Natural killer cell treated with Interleukin-12 subunit alpha and Interleukin-12 subunit beta and Interleukin-15 and Interleukin-18, amount 100 ng/mL, for 72 hours (primary cell): ENCODE results near the gene RBFOX2. TPM values are rescaled to one million over a fixed set of nuclear protein-coding genes. Genes with fewer than 3 reads are reported as not detected.

Experiments
- ATAC-seq, 2 donors: fragments of 150-1000 bp; cut with Tn5 transposase in 1 of 2; sonication (Bioruptor Pico), chemical (Tn5 transposase) in 1 of 2; 2 replicates each; pipeline ENCODE4 v1.10.0; 2021
- DNase-seq: peaks from one replicate; pipeline ENCODE4 v3.0.0; 2022; ENCODE audit warnings: low spot score
- H3K27ac Mint-ChIP-seq, 2 donors: 1 replicate in 1 of 2; 2 replicates in 1 of 2; pipeline ENCODE4 v1.8.0; 2022; ENCODE audit warnings: mixed read lengths in 2 of 2, mild to moderate bottlenecking in 1 of 2, moderate library complexity in 1 of 2
- H3K27me3 Mint-ChIP-seq, 2 donors: 1 replicate in 1 of 2; 2 replicates in 1 of 2; pipeline ENCODE4 v1.8.0; 2022; ENCODE audit warnings: mixed read lengths in 2 of 2
- H3K36me3 Mint-ChIP-seq: one replicate; pipeline ENCODE4 v1.8.0; 2022; ENCODE audit warnings: mixed read lengths
- H3K4me1 Mint-ChIP-seq, 2 donors: 1 replicate in 1 of 2; 2 replicates in 1 of 2; pipeline ENCODE4 v1.8.0; 2022; ENCODE audit warnings: low read depth in 2 of 2, mixed read lengths in 2 of 2, mild to moderate bottlenecking in 1 of 2
- H3K4me3 Mint-ChIP-seq: one replicate; pipeline ENCODE4 v1.8.0; 2022; ENCODE audit warnings: mixed read lengths
- H3K9me3 Mint-ChIP-seq: 2 replicates; pipeline ENCODE4 v1.8.0; 2022; ENCODE audit warnings: mixed read lengths
- total RNA-seq, 2 donors: library from RNA; stranded (reverse); gene quantifications; one replicate each; pipeline ENCODE4 v1.2.3, GENCODE V29; 2022

RBFOX2 gene
- total RNA-seq, 2 donors from 2014 or later: 0.71 to 1.8 TPM

- Mint-ChIP-seq H3K36me3 (no peaks in the 10 kb centered on the region), H3K27me3 (peaks cover 17 to 25% of the 10 kb centered on the region in 2 donors), H3K9me3 (no peaks in the 10 kb centered on the region), H3K4me3 (no peak overlapping the region), H3K4me1 (peaks cover 8 to 21% of the 10 kb centered on the region in 2 donors), H3K27ac (no peak overlapping the region)
- ATAC-seq (no peak), DNase-seq (no peak)
Measured at GRCh38 chr22:35896111-35896705, 132.4 kb downstream of the RBFOX2 start.

GRCh38 chr22:35894937-35895708 is 133.5 kb downstream of the RBFOX2 start:
- no peaks in the 10 kb centered on the region for H3K36me3 Mint-ChIP-seq
- ATAC-seq (peak in 1 of 2 donors; percentile 77), DNase-seq (no peak)
- peak overlapping the region in 1 of 2 donors; percentile 65 for H3K27ac Mint-ChIP-seq
- peaks cover 17 to 25% of the 10 kb centered on the region in 2 donors for H3K27me3 Mint-ChIP-seq
- no peaks in the 10 kb centered on the region for H3K9me3 Mint-ChIP-seq
- peaks cover 0 to 21% of the 10 kb centered on the region in 2 donors for H3K4me1 Mint-ChIP-seq
- peak overlapping the region; percentile 28 for H3K4me3 Mint-ChIP-seq

- Mint-ChIP-seq H3K27ac (peak overlapping the region in 1 of 2 donors; percentile 65), H3K4me3 (peak overlapping the region; percentile 28)
Measured at GRCh38 chr22:35894464-35894878, 134.2 kb downstream of the RBFOX2 start.

GRCh38 chr22:35893698-35894097 is 134.9 kb downstream of the RBFOX2 start:
- ATAC-seq (no peak), DNase-seq (no peak)
- Mint-ChIP-seq H3K36me3 (no peaks in the 10 kb centered on the region), H3K9me3 (no peaks in the 10 kb centered on the region), H3K27ac (no peak overlapping the region), H3K4me1 (peaks cover 0 to 21% of the 10 kb centered on the region in 2 donors), H3K4me3 (no peak overlapping the region), H3K27me3 (peaks cover 17 to 25% of the 10 kb centered on the region in 2 donors)

More at GRCh38 chr22:35894464-35894878, 134.2 kb downstream of the RBFOX2 start:
- Mint-ChIP-seq H3K9me3 (no peaks in the 10 kb centered on the region), H3K36me3 (no peaks in the 10 kb centered on the region), H3K27me3 (peaks cover 17 to 25% of the 10 kb centered on the region in 2 donors), H3K4me1 (peaks cover 0 to 21% of the 10 kb centered on the region in 2 donors)
- DNase-seq (no peak), ATAC-seq (peak; percentile 79 to 84)

- no peak overlapping the region for H3K4me3 Mint-ChIP-seq
Measured at GRCh38 chr22:35892192-35892591, 136.4 kb downstream of the RBFOX2 start.

GRCh38 chr22:35891442-35891841 is 137.2 kb downstream of the RBFOX2 start:
- Mint-ChIP-seq H3K27me3 (peaks cover 11 to 16% of the 10 kb centered on the region in 2 donors), H3K4me3 (no peak overlapping the region), H3K36me3 (no peaks in the 10 kb centered on the region), H3K9me3 (no peaks in the 10 kb centered on the region), H3K27ac (no peak overlapping the region), H3K4me1 (peaks cover 0 to 16% of the 10 kb centered on the region in 2 donors)
- no peak for DNase-seq
- ATAC-seq: no peak

More at GRCh38 chr22:35892192-35892591, 136.4 kb downstream of the RBFOX2 start:
- peaks cover 16 to 23% of the 10 kb centered on the region in 2 donors for H3K27me3 Mint-ChIP-seq
- no peak for DNase-seq
- H3K9me3 Mint-ChIP-seq: no peaks in the 10 kb centered on the region
- H3K36me3 Mint-ChIP-seq: no peaks in the 10 kb centered on the region
- peaks cover 0 to 21% of the 10 kb centered on the region in 2 donors for H3K4me1 Mint-ChIP-seq
- no peak overlapping the region for H3K27ac Mint-ChIP-seq
- no peak for ATAC-seq

- Mint-ChIP-seq H3K36me3 (no peaks in the 10 kb centered on the region), H3K9me3 (no peaks in the 10 kb centered on the region), H3K27ac (no peak overlapping the region), H3K4me1 (no peaks in the 10 kb centered on the region), H3K27me3 (peaks cover 0 to 6% of the 10 kb centered on the region in 2 donors), H3K4me3 (no peak overlapping the region)
- DNase-seq (no peak), ATAC-seq (no peak)
Measured at GRCh38 chr22:35889071-35889470, 139.6 kb downstream of the RBFOX2 start.

GRCh38 chr22:35888181-35888870 is 140.3 kb downstream of the RBFOX2 start:
- Mint-ChIP-seq H3K4me1 (no peaks in the 10 kb centered on the region), H3K4me3 (no peak overlapping the region), H3K36me3 (no peaks in the 10 kb centered on the region), H3K27ac (no peak overlapping the region), H3K9me3 (no peaks in the 10 kb centered on the region), H3K27me3 (peaks cover 0 to 6% of the 10 kb centered on the region in 2 donors)
- ATAC-seq (no peak), DNase-seq (no peak)

GRCh38 chr22:35887296-35887875 is 141.2 kb downstream of the RBFOX2 start:
- Mint-ChIP-seq H3K27ac (no peak overlapping the region), H3K4me3 (no peak overlapping the region), H3K4me1 (peaks cover 0 to 2% of the 10 kb centered on the region in 2 donors), H3K36me3 (no peaks in the 10 kb centered on the region), H3K9me3 (no peaks in the 10 kb centered on the region), H3K27me3 (peaks cover 0 to 3% of the 10 kb centered on the region in 2 donors)
- DNase-seq (no peak), ATAC-seq (no peak)

GRCh38 chr22:35886309-35886708 is 142.3 kb downstream of the RBFOX2 start:
- H3K4me1 Mint-ChIP-seq: peaks cover 0 to 2% of the 10 kb centered on the region in 2 donors
- no peak overlapping the region for H3K27ac Mint-ChIP-seq
- H3K27me3 Mint-ChIP-seq: no peaks in the 10 kb centered on the region

GRCh38 chr22:35884529-35884928 is 144.1 kb downstream of the RBFOX2 start:
- Mint-ChIP-seq H3K27me3 (peaks cover 0 to 3% of the 10 kb centered on the region in 2 donors), H3K9me3 (no peaks in the 10 kb centered on the region), H3K4me1 (peaks cover 0 to 2% of the 10 kb centered on the region in 2 donors), H3K27ac (no peak overlapping the region), H3K4me3 (no peak overlapping the region), H3K36me3 (no peaks in the 10 kb centered on the region)
- DNase-seq (no peak), ATAC-seq (no peak)

More at GRCh38 chr22:35886309-35886708, 142.3 kb downstream of the RBFOX2 start:
- ATAC-seq (no peak), DNase-seq (no peak)
- Mint-ChIP-seq H3K4me3 (no peak overlapping the region), H3K36me3 (no peaks in the 10 kb centered on the region), H3K9me3 (no peaks in the 10 kb centered on the region)

GRCh38 chr22:35883031-35883620 is 145.5 kb downstream of the RBFOX2 start:
- H3K36me3 Mint-ChIP-seq: no peaks in the 10 kb centered on the region
- ATAC-seq (no peak), DNase-seq (no peak)
- no peak overlapping the region for H3K27ac Mint-ChIP-seq
- peaks cover 0 to 2% of the 10 kb centered on the region in 2 donors for H3K4me1 Mint-ChIP-seq
- no peaks in the 10 kb centered on the region for H3K9me3 Mint-ChIP-seq
- peaks cover 0 to 3% of the 10 kb centered on the region in 2 donors for H3K27me3 Mint-ChIP-seq
- no peak overlapping the region for H3K4me3 Mint-ChIP-seq
